GM19193 (cell line): ENCODE data around the gene CYSRT1.

Experiments
- POLR2A ChIP-seq: IDR thresholded peaks from 4 replicates; pipeline ENCODE4 v1.6.1; 2011; ENCODE audit not compliant: insufficient read depth, insufficient read length; ENCODE audit errors: extremely low read depth

CYSRT1 gene

DNA sequence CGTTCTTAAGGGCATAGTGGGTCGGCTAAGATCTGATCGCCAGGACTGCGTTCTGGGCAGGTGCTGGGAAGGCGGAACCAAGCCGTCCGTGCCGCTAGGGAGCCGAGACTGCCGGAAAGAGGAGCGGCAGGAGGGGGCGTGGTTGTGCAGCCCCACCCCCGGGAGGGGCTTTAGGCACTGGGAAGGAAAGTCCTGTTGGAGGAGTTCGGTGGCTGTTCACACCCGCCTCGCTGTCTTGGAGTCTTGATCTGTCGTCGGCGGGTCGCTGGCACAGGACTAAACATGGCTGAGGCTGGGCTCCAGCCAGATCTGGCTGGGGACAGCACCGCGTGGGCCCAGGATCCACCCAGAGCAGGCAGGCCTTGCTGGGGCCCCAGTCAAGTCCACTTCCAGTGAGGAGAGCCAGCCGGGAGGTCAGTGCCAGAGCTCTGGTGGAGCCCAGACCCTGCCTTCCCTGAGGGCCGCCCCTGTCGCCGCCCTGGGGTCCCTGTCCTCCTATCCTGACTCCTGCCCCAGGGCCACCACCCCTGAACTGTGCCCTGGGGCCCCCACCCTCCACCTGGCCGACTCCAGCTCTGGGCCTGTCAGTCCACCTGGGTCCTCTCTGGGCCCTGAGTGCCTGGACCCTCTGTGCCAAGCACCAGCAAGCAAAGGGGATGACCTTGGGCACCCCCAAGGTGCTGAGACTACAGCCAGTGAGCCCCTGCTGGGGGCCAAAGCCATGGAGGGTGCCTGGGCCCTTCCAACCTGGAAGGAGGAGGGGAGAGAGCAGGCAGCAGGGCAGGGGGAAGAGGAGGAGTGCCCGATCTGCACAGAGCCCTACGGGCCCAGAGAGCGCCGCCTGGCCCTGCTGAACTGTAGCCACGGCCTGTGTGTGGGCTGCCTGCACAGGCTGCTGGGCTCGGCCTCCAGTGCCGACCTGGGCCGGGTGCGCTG lies 7.4 kb upstream of the CYSRT1 start:
- peak; percentile 5 for TF ChIP-seq POLR2A

DNA sequence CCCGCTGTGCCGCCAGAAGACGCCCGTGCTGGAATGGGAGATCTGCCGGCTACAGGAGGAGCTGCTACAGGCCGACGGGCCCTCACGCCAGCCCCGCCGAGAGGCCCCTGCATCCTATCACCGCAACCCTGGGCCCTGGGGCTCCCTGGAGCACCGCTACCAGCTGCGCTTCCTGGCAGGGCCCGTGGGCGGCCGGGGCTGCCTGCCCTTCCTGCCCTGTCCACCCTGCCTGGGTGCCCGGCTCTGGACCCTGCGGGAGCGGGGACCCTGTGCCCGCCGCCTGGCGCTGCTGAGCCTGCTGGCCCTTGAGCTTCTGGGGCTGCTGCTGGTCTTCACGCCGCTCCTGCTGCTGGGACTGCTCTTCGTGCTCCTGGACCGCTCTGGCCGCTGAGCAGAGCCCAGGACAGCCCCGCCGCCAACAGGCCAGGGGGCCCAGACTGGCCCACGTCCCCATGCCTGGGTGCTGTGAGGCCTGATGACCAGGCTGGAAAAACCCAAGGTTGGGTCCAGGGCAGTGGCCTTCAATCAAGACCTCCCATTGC lies 6.7 kb upstream of the CYSRT1 start:
- no peak for TF ChIP-seq POLR2A

DNA sequence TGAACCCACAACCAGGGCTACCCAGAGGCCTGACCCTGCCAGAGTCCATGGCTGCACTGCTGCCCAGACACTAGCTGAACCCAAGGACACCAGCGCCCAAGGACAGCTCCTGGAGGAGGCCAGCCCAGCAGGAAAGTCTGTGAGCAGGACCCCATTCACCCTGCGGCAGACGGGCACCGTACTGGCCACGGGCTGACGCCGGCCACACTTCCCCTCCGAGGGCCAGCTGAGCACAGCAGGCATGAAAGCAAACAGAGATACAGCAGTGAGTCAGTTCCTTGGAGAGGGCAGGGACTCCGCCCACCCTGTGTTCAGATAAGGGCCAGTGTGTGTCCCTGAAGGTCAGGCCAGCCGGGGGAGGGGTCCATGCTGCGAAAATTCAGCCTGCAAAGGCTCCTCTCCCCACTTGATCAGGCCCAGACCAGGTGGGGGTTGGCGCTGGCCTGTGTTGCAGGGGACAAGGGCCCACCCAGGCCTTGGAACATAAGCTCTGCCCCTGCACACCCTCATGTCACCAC lies 6.2 kb upstream of the CYSRT1 start:
- no peak for TF ChIP-seq POLR2A

DNA sequence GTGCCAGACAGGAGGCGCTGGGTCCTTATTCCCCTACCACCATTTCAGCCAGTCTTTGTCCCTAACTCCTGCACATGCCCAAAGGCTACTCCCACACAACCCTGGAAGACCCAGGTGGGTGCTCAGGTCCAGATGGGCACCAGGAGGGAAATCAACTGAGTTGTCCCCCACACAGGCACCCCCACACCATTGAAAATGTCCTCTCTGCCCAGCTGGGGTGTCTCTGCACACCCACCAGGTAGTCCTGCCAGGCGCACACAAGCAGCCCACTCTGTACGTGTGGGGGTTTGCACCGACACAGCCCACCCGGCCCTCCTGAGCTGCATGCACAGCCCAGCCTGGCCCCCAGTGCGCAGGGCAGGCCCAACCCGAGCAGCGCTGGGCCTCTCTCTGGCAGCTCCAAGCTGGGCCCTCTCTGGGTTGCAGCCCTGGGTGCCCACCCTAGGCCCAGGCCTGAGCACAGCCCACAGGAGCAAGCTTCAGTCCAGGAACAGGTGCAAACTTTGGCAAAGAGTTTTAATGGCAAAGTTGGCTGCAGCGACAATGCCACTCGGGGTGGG lies 5.1 kb upstream of the CYSRT1 start:
- TF ChIP-seq POLR2A = no peak

DNA sequence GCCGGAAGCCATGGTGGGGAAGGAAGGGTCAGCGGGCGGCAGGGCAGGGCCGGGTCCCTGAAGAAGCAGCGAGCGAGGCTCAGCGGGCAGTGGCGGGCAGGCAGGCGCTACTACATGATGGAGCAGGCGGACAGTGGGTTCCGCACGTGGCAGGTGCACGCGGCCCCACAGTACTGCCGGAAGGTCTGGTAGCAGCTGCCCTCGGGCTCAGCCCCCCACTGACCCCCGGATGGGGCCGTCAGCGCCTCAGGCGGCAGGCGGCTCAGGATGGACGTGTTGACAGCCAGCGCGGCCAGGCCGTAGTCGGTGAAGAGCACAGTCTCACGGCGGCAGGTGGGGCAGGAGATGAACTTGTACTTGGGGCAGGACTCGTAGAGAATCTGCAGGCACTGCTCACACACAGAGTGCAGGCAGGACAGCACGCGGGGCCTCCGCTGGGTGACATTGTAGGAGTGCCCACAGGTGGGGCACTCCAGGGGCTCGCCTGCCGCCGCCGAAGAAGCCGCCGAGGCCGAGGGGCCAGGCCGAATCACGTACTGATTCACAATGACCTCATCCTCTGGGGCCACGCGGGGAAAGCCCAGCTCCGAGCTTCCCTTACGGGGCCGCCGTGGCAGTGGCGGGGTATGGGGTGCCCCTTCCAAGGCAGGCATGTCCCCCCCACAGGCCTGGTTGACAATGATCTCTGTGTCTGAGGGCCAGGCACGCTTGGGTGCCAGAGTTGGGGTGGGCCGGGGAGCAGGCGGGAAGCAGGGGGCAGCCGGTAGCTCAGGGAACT lies 4.5 kb upstream of the CYSRT1 start:
- no peak for TF ChIP-seq POLR2A

DNA sequence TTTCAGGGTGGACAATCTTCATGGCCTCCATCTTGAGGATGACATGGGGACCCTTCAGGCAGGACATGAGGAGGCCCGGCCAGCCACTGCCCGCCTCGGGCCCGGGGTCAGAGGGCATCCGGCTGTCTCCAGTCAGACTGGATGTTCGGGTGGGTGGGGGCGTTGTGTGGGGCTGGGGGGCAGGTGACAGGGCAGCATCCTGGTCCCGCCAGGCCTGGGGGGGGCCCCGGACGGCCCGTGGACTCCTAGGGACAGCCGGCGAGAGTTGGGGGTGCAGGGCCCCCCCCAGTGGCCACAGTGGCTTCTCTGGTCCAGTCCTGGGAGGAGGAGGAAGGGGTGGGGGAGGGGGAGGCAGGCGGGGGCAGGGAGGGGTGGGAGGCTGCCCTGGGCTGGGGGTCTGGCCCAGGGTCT lies 3.9 kb upstream of the CYSRT1 start:
- no peak for TF ChIP-seq POLR2A

DNA sequence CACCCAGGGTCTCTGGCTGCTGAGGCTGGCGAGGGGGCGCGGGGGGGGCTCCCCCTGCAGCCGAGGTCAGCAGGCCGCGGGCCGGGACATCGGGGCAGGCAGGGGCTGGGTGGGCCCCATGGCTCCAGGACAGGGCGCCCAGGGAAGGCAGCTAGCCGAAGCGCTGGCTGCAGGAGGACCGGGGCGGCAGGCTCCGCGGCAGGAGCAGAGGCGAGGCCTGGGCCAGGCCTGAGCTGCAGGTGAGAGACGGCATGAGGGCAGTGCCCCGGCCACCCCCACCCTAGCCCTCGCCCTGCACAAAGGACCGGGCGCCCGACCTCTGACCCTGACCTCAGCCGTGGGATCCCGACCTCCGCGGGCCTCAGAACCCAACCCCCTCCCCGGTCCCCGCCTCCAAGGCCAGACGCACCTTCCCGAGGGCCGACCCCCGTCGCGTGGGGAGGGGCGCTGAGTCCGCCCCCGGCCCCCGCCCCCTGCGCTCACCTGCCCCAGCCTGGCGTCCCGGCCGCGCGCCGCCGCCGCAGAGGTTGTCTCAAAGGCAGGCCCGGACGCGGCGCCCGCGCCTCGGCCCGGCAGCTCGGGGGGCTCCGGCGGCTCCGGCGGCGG lies 3.4 kb upstream of the CYSRT1 start:
- no peak for TF ChIP-seq POLR2A

DNA sequence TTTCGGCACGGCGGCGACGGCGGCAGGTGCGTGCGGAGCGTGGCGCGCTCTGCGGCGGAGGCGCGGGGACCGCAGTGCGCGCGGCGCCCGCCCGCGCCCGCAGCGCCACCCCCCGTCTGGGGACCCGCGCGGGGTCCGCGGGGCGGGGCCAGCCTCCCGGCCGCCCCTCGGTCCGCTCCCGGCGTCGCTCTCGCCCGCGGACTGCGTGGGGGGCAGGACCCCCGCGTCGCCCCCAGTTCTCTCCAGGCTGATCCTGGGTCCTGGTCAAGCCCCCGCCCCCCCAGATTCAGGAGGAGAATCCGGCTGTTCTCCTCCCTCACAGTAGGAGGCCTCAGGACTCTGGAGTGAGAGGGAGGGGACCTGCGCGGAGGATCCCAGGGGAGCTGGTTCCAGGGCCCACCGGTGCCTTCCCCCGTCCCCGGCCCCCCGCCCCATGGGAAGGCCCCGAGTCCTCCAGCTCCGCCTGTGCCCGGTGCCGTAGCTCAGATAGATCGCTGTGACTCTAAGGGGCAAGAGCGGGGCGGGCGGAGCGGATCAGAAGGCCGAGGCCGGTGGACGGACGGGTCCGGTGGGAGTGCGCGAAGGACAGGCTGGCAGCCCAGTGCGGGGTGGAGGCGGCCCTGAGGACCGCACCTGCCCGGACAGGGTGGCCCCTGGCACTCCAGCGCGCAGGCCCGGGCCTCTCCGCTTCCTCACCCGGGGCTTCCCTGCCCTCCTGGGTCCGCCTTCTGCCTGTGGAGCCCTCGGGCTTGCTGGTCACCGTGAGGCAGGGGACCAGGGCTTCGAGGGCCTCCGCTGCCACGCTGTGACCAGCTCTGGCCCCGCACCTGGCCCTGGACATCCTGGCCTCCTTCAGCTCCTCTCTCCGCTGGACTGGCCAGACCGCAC lies 2.5 kb upstream of the CYSRT1 start, which contains the start of gene RNF208:
TSS of gene RNF208 (minus strand) at position 51 of the 888 bp plus-strand sequence. CDS start 1,028 bp downstream, outside the sequence.
- TF ChIP-seq POLR2A = no peak

DNA sequence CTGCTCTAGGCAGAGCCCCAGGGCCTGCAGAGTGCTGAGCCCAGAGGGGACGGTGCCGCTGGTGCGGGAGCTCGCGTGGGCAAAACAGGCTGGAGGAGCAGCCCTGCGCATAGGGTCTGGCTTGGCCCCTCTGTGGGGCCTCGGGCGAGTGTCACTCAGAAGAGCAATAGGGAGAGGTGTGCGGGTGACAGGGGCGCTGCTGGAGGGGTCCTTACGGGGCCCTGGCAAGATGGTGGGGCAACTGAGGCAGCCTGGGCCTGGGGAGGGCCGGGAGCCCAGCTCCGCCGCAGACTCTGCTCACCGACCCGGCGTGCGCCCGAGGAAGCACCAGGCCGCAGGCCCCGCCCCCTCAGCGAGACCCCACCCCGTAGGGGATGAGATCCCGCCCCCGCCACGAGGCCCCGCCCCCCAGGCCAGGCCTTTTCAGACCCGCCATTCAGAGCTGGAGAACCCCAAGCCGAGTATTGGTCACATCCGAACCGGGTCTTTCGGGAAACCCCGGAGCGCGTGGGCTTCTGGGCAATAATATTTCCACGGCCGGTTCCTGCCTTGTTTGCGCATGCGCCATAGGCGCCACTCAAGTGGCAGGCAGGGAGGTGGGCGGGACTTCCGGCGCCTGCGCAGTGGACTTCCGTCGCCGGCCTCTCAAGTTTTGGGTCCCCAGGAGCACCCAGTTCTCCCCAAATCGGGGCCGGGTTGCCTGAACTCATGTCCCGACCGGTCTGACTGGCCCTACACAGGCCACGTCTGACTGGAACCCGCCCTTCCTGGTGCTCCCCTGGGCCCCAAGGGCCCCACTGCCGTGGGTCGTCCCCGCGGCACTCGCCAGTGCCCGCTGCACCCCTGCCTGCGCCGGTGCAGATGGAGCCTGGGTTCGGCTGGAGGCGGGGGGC lies 1.6 kb upstream of the CYSRT1 start:
- TF ChIP-seq POLR2A = peak; percentile 83

DNA sequence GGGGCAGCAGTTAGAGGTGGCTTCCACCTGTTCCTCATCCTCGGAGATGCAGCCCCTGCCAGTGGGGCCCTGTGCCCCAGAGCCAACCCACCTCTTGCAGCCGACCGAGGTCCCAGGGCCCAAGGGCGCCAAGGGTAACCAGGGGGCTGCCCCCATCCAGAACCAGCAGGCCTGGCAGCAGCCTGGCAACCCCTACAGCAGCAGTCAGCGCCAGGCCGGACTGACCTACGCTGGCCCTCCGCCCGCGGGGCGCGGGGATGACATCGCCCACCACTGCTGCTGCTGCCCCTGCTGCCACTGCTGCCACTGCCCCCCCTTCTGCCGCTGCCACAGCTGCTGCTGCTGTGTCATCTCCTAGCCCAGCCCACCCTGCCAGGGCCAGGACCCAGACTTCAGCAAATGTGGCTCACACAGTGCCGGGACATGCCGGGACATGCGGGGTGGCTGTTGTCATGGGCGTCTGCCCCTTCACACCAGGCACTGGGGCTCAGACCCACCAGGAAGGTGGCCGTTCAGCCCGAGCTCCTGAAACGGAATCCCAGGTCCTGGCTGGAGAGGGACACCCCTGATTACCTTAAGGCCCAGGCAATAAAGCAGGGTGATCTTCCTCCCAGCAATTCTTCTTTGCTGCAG lies 841 bp downstream of the CYSRT1 start:
- TF ChIP-seq POLR2A = no peak

DNA sequence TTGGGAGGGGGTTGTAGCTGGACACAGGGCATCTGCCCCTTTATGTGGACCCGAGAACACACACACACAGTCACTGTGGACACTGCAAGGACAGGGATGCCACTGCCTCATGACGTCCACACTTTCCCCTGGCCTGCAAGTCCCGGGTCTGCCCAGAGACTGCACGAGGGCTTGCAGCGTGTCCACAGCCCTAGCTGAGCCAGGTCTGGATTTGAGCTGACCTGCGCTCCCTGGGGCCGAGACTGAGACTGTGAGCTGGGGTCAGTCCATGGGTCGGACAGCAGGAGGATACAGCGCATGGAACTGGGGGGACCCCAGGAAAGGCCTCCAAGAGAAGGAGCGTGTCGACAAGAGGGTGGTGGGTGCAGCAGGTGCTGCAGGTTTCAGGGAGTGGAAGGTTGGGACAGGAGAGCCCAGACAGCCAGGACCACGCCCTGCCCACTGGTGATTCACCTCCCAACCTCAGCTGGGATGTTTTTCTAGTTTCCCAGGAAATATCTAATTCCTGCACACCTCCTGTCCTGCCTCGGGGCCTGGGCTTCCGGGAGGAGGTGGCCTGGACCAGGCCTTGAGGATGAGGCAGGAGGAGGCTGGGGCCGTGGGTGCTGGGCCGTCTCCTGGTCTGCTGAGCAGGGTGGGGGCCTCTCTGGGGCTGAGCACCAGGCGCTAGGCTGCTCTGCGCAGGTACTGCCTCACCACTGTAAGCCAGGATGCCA lies 1.5 kb downstream of the CYSRT1 start:
- no peak for TF ChIP-seq POLR2A
